Testis (tissue), 5 donors: ENCODE results near the gene ARHGDIG. TPM values are rescaled to one million over a fixed set of nuclear protein-coding genes. Genes with fewer than 3 reads are reported as not detected.
A peak's percentile ranks its signal among the peaks of the same experiment; 100 is the strongest.

Experiments
- DNase-seq: peaks from one replicate; pipeline ENCODE4 v3.0.0-alpha.2; 2019
- H3K27ac ChIP-seq, 2 donors: fragments of 200-600 bp; sonication (generic); one replicate each; pipeline ENCODE4 v1.5.1; 2019
- H3K27me3 ChIP-seq: fragments of 200-600 bp; sonication (generic); one replicate; pipeline ENCODE4 v1.5.1; 2019
- H3K36me3 ChIP-seq: fragments of 200-600 bp; sonication (generic); one replicate; pipeline ENCODE4 v1.5.1; 2017; ENCODE audit warnings: low read depth; ENCODE audit errors: missing control alignments
- H3K4me1 ChIP-seq: fragments of 200-600 bp; sonication (generic); one replicate; pipeline ENCODE4 v1.5.1; 2019
- H3K4me3 ChIP-seq, 2 donors: fragments of 200-600 bp; sonication (generic); one replicate each; pipeline ENCODE4 v1.5.1; 2017 to 2019
- H3K9me3 ChIP-seq: fragments of 200-600 bp; sonication (generic); one replicate; pipeline ENCODE4 v1.5.1; 2017
- POLR2A ChIP-seq: fragments of 450-650 bp; IDR thresholded peaks from one replicate; pipeline ENCODE4 v1.6.1; 2017; ENCODE audit warnings: antibody characterized with exemption, mild to moderate bottlenecking, moderate library complexity
- WGBS, 2 donors: methylation state at CpG; one replicate each; pipeline ENCODE4 v1.1.5; 2018; 5-methylcytosine and 5-hydroxymethylcytosine counted together
- intact Hi-C: fragments of 100-400 bp; cut with DNase I; formaldehyde crosslinking; loops from one replicate; pipeline ENCODE4 v1.15.1; 2023; ENCODE audit warnings: low total_unique reads
- long read RNA-seq, 2 donors: transcript quantifications; one replicate each; lab custom pipeline, GENCODE V29; 2026
- polyA plus RNA-seq: library from polyadenylated mRNA; stranded (reverse); fragments of 350-450 nt; fragmentation: Illumina TruSeq; extraction: RNeasy Lipid Tissue Mini Kit (QIAGEN cat#74804); gene quantifications from one replicate; pipeline ENCODE4 v1.2.3, GENCODE V29; 2014; ENCODE audit warnings: low read depth, low replicate concordance; ENCODE audit not compliant: insufficient read depth
- total RNA-seq, 2 donors: library from RNA; depleted of rRNA; stranded (reverse); fragments of >200 nt; gene quantifications; one replicate each; pipeline ENCODE4 v1.2.3, GENCODE V29; 2016
- TF ChIP-seq, protein P1 (sequence below), 3 experiments: fragments of 450-650 bp in 2 of 3; fragments of 200-600 bp in 1 of 3; sonication (generic) in 1 of 3; IDR thresholded peaks; one replicate each; pipeline ENCODE4 v1.5.1; 2016 to 2019; ENCODE audit warnings: antibody characterized with exemption in 3 of 3, mild to moderate bottlenecking in 2 of 3, moderate library complexity in 1 of 3

Gene ARHGDIG
- total RNA-seq, result 1 to 10 TPM; 6.6 to 7.7 TPM
- 2.9 TPM for polyA plus RNA-seq
- long read RNA-seq, donor 1, result 0 reads
- long read RNA-seq, donor 2, partial matches to known transcripts, result 0 of 2 reads
- long read RNA-seq, donor 2, other reads (novel, unspliced or antisense), result 0 of 2 reads

DNA sequence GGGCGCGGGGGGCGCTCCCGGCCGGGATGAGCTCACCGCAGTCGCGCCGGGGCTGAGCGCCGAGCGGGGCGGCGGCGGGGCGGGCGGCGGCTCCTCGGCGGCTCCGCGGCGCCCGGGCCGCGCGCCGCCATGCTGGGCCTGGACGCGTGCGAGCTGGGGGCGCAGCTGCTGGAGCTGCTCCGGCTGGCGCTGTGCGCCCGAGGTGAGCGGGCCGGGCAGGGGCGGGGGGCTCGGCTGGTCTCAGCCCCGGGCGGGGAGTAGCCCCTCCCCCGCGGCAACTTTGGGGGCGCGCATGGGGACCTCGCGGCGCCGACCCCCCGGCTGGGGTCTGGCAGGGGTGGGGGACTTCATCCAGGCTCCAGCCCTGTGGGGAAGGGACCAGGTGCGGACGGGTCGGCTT is at the start of gene ARHGDIG:
ARHGDIG (plus strand) TSS at position 40 of the 400 bp plus-strand sequence; CDS start at position 130, 90 bp downstream.
- DNase-seq, result no peak

DNA sequence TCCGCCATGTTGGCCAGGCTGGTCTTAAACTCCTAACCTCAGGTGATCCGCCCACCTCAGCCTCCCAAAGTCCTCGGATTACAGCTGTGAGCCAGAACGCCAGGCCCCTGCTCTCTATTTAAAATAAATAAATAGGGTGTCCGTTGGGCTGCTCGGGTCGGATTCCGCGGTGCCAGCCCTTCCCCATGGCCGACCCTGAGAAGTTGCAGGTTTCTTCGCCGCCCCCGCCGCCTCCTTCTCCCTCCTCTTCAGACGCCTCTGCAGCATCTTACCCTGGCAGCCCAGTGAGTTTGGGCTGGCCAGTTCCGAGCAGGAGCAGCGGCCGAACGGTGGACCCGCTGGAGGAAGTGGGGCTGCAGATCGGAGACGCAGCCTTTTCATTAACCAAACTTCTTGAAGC is 49.4 kb upstream of the ARHGDIG start:
- H3K27me3 ChIP-seq, result no peaks in the 10 kb centered on the region
- no peak for DNase-seq
- H3K4me1 ChIP-seq, result peaks cover 9% of the 10 kb centered on the region
- 50 to 69% methylated on average over 22 of the region's 22 CpGs for WGBS, 2 donors
- peak overlapping the region in 1 of 2 donors; percentile 80 for H3K4me3 ChIP-seq
- H3K36me3 ChIP-seq, result no peaks in the 10 kb centered on the region
- intact Hi-C loops, result no loop called here
- no peak overlapping the region for H3K27ac ChIP-seq
- no peak for TF ChIP-seq POLR2A
- TF ChIP-seq, protein P1, sequence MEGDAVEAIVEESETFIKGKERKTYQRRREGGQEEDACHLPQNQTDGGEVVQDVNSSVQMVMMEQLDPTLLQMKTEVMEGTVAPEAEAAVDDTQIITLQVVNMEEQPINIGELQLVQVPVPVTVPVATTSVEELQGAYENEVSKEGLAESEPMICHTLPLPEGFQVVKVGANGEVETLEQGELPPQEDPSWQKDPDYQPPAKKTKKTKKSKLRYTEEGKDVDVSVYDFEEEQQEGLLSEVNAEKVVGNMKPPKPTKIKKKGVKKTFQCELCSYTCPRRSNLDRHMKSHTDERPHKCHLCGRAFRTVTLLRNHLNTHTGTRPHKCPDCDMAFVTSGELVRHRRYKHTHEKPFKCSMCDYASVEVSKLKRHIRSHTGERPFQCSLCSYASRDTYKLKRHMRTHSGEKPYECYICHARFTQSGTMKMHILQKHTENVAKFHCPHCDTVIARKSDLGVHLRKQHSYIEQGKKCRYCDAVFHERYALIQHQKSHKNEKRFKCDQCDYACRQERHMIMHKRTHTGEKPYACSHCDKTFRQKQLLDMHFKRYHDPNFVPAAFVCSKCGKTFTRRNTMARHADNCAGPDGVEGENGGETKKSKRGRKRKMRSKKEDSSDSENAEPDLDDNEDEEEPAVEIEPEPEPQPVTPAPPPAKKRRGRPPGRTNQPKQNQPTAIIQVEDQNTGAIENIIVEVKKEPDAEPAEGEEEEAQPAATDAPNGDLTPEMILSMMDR (IDR thresholded peaks at IDR 0.05), result no peak
- no peaks in the 10 kb centered on the region for H3K9me3 ChIP-seq

More for the DNA sequence above, at the start of gene ARHGDIG:
- intact Hi-C loops, result no loop called here
- TF ChIP-seq, protein P1 (IDR thresholded peaks at IDR 0.05), result no peak
- no peak for TF ChIP-seq POLR2A
- 0% methylated on average over 20 of the region's 54 CpGs; no CpG with 5 or more reads in 1 of the 2 donors for WGBS, 2 donors
- H3K4me1 ChIP-seq, result no peaks in the 10 kb centered on the region
- H3K4me3 ChIP-seq, result peak within 1 kb of the TSS in 1 of 2 donors; percentile 38
- no peaks in the 10 kb centered on the region for H3K27me3 ChIP-seq
- no peak within 1 kb of the TSS for H3K27ac ChIP-seq
- no peaks in the 10 kb centered on the region for H3K36me3 ChIP-seq
- H3K9me3 ChIP-seq, result no peaks in the 10 kb centered on the region

DNA sequence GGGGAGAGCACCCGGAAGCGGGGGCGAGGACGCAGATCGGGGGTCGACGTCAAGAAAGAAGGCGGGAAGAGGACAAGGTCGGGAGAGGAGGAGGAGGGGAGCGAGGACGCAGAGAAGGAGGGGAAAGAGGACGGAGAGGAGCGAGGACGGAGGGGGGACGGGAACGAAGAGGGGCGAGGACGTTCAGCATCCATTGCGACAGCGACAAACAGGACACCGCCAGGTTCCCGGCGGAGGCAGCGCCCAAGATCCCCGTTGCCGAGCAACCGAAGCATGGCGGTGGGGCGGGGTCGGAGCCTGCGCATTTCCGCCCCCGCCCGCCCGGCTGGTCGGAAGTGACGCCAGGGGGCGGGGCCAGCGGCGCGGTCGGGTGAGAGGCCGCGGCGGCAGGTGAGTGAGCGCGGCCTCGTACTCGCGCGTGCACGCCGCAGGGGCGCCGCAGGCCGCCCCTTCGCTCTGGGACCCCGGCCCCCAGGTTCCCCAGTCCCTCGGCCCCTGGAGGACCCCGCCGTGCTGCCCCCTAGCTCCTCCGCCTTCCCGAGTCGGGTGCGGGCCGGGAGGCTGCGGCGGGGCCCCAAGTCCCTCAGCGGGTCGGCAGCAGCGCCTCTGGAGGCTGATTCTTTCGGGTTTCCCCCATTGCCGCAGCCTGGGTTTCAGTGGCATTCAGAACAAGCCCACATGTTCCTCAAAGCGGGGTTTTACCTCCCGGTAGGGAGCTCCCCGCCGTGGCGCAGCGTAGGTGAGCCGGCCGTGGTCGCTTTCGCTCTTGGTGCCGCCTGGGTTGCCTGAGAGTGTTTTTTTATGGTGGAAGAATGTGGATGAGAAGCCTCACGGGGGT is 45.7 kb upstream of the ARHGDIG start, which contains the start of gene FAM234A:
FAM234A (plus strand) TSS at position 354 of the 838 bp plus-strand sequence. CDS start 19,593 bp downstream, outside the sequence.
- peak within 1 kb of the TSS; percentile 80 to 99 for H3K27ac ChIP-seq
- peak within 1 kb of the TSS; percentile 68 to 95 for H3K4me3 ChIP-seq
- peak; percentile 95 for DNase-seq
- no peaks in the 10 kb centered on the region for H3K36me3 ChIP-seq
- intact Hi-C loops, result no loop called here
- TF ChIP-seq POLR2A, result peak; percentile 93
- TF ChIP-seq, protein P1 (IDR thresholded peaks at IDR 0.05), result peak; percentile 11 to 40 (median 16)
- no peaks in the 10 kb centered on the region for H3K27me3 ChIP-seq
- WGBS, 2 donors, result 0 to 1% methylated on average over 40 to 85 of the region's 85 CpGs
- no peaks in the 10 kb centered on the region for H3K4me1 ChIP-seq
- H3K9me3 ChIP-seq, result no peaks in the 10 kb centered on the region

DNA sequence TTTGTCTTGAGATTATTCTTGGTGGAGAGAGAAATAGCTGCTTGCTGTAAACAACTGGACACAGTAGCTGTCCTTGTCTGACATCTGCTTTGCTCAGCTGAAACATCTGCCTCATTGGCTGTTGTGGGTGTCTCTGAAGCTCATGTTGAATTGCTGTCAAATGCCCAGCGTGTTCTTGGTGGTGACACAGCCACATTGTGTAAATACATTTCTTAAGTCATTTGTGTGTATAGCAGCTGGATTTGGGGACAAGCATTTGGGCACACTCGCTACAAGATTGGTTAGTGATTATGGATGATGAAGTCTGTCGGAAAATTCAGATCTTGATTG is 40.5 kb upstream of the ARHGDIG start:
- DNase-seq, result no peak
- 71% methylated on average over 3 of the region's 3 CpGs for WGBS, 2 donors
- H3K36me3 ChIP-seq, result no peaks in the 10 kb centered on the region
- H3K27ac ChIP-seq, result no peak overlapping the region
- intact Hi-C loops, result no loop called here
- H3K4me3 ChIP-seq, result no peak overlapping the region
- H3K27me3 ChIP-seq, result no peaks in the 10 kb centered on the region
- H3K9me3 ChIP-seq, result no peaks in the 10 kb centered on the region
- H3K4me1 ChIP-seq, result no peaks in the 10 kb centered on the region
- no peak for TF ChIP-seq POLR2A
- TF ChIP-seq, protein P1 (IDR thresholded peaks at IDR 0.05), result no peak
